HG02885 (cell line): ENCODE results near the gene MAPRE3.
A peak's percentile ranks its signal among the peaks of the same experiment; 100 is the strongest.

ENCODE experiments used
- ATAC-seq: cut with Tn5 transposase; IDR thresholded peaks from one replicate; pipeline ENCODE4 v1.9.1; 2021; ENCODE audit warnings: mild to moderate bottlenecking; ENCODE audit not compliant: unreplicated experiment, poor library complexity

MAPRE3 gene

DNA sequence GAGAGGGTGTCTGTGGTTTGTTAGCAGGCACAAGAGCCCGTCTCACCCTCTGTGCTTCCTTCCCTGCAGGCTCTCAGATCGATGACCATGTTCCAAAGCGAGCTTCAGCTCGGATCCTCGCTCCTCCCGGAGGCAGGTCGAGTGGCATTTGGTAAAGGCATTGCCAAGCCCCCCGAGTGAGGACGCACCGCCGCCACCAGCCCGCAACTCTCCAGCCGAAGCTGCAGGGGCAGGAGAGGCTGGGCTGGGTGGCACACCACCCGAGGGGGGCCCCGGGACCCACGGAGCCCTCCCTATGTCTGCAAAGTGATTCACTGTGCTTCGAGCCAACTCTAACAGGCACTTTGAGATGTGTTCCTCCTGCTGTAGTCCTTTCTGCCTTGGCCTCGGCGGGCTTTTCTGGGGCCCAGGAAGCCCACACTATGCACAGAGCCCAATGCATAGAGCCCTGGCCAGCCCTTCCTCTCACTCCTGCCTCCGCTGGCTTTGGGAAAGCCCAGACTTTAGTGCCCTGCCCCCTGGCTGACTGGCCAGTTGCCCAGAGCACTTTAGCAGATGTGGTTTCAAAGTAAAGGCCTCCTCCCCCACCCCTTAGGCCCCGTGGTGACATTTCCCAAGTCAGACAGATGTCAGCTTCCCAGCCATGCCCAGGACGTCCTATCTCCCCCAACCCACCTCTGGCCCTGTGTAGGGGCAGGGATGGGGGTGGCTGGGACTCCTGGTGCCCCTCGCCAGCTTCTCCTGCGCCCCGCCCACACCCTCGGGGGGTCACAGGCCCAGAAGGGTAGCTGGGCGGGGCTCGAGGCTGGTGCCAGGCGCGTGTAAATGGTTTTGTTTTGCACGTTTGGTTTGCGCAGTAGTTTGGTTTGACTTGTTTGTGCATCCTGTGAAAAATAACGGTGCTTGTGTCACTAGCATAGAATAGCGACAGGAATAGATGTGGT is 23.3 kb upstream of the MAPRE3 start:
- no peak for ATAC-seq

DNA sequence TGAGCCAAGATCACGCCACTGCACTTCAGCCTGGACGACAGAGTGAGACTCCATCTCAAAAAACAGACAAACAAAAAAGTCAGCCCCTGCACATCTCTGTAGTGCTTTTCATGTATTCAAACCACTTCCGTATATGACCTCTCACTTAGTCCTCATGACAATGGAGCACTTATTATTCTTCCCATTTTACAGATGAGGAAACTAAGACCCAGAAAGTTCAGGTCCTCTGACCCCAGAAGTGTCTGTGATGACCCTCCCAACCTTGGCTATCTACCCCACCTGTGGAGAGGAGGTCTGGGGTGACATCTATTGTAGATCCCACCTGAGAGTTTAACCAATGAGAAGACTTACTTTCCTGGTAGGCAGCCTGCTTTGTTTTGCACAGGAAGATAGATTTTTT is 21.6 kb upstream of the MAPRE3 start:
- ATAC-seq = no peak

DNA sequence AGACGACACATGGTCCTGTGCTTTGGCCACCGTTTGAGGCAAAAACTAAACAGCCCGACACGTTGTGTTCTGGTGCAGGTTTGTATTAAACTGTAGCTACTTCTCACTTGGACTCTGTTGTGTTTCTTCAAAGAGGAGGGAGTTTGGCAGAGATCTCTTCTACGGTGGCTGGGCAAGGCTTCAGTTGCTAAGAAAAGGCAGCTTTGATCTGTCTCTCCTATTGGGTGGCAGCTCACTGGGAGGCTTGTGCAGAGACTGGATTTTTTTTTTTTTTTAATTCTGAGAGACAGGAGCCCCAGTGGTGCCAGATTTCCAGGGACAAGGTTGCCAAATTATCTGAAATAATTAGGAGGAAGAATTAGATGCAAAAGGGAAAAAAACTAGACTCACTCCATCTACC is 20.2 kb upstream of the MAPRE3 start:
- ATAC-seq = no peak

DNA sequence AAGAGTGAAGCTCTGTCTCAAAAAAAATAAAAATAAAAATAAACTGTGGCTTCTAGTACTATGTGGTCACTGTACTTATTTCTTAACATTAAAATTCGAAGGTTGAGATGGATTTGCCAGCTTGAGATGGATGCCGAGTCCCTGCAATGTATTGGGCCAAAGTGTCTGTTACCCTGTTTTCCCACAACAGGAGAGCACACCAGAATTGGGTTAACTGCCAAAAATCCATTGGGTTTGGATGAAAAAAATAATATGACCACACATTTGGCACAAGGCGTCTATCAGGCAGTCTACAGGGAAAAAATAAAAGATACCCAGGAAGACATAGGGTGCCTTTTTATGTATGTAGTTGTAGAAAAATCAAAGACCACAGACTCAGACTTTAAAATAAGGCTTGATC is 19.2 kb upstream of the MAPRE3 start:
- ATAC-seq = no peak

DNA sequence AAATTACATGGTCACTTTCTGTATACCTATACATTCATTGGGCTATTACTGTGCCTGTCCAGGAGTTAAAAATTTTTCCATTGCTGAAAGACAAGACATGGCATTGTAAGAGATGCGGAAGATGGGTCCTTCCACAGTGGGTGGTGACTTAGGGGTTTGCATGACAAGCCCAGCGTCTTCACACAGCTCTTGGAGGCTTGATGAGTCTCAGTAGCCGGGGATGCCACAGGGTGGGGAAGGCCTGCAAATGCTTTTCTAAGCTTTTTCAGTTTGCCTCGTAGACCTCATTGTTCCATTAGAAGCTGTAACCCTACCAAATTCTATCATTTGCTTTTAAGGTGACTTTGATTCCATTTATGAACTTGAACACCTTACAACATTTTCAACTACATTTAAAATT is 18.1 kb upstream of the MAPRE3 start:
- ATAC-seq = no peak

DNA sequence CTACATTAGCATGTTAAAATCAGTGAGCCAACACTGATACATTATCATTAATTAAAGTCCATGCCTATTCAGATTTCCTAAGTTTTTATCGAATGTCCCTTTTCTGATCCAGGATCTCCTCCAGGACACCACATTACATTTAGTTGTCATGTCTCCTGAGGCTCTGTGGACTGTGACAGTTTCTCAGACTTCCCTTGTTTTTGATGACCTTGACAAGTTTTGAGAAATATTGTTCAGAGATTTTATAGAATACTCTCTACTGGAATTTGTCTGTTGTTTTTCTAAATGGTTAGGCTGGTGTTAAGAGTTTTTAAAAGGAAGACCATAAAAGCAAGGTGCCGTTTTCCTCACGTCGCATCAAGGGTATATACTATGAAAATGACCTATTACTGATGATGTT is 16.3 kb upstream of the MAPRE3 start:
- ATAC-seq = no peak

DNA sequence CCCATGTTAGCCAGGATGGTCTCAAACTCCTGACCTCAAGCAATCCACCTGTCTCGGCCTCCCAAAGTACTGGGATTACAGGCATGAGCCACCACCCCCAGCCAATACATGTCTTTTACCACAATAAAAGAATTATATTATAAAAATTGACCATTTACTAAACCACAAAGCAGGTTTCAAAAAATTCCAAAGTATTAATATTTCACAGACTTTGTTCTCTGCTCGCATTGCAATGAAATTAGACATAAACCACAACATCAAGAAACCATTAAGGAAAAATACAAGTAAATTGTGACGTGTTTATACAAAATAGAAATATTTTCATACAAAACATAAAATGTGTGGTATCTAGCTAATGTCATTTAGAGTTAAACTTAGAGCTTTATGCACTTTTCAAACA is 13.4 kb upstream of the MAPRE3 start:
- ATAC-seq = no peak

DNA sequence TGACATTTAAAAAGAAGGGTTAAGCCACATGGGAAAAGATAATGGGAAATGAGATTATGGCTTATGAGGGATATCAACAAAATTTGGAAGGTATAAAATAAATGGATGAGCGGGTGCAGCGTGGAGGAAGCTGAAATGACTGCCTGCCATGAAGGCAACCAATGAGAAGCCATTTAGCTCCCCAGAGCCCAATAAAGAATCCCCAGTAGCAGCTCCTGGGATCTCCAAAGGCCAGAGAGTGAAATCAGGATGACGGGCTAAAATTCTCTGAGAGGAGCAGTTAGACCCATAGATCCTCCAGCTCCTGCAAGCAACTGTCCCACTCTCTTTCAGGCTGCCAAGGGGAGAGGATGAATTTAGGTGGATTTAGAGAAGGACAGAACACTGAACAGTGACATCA is 12.9 kb upstream of the MAPRE3 start:
- no peak for ATAC-seq

DNA sequence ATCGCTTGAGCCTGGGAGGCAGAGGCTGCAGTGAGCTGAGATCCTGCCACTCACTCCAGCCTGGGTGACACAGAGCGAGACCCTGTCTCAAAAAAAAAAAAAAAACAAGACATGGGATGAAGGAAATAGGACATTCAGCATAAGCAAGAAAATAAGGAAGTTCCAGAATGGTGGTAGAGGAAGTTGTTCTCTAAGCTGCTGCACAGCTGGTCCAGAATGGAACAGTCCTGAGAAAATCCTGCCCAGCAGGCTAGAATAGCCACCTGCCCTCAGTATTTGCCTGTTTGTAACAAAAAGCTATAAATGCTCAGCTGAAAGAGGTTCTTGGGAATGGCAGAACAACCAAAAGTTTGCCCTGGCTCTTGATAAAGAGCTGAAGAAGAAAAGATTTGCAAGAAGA is 11.1 kb upstream of the MAPRE3 start:
- ATAC-seq = no peak

DNA sequence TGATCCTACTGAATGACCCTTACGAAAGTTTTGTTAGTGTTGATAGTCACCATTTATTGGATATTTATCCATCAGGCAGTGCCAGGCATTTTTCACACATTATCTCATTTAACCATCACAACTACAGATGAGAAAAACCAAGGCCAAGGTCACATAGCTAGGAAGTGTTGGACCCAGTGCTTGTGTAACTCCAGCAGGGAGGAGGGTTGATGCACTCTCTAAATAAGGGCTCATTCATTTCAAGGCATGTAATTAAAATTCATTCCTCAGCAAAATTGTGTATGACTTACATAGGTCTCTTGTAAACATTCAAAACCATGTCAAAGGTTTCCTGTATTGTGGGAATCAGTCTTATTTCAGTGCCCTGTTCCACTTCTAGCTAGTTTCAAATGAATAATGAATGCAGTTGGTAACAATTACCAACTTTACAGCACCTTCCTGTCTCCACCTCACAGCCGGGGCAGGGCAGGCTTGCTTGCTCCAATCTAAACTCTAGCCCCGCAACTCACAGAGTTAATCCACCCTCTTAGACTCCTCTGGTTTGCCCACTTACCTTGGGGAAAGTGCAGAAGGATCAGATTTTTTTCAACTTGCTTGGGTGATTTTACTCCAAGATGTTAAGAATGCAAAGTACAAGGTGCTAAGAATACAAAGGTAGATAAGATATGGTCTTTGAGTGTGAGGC is 5.8 kb upstream of the MAPRE3 start:
- ATAC-seq = no peak

DNA sequence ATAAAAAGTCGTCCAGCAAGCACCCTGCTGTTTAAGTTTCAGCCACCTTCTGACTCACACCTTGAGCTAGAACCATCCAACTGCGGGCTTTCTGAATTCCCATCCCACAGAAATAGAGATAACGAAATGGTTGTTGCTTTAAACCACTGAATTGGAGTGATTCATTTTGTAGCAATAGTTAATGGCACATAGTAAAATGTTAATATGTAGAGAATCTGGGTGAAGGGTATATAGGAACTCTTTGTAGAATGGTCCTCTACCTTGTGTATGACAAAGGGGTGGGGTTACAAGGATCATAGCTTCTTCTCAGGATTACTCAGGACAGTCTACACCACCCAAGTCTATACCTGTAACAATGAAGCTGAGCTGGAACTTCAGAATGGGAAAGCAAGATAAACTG is 2.4 kb upstream of the MAPRE3 start:
- no peak for ATAC-seq

DNA sequence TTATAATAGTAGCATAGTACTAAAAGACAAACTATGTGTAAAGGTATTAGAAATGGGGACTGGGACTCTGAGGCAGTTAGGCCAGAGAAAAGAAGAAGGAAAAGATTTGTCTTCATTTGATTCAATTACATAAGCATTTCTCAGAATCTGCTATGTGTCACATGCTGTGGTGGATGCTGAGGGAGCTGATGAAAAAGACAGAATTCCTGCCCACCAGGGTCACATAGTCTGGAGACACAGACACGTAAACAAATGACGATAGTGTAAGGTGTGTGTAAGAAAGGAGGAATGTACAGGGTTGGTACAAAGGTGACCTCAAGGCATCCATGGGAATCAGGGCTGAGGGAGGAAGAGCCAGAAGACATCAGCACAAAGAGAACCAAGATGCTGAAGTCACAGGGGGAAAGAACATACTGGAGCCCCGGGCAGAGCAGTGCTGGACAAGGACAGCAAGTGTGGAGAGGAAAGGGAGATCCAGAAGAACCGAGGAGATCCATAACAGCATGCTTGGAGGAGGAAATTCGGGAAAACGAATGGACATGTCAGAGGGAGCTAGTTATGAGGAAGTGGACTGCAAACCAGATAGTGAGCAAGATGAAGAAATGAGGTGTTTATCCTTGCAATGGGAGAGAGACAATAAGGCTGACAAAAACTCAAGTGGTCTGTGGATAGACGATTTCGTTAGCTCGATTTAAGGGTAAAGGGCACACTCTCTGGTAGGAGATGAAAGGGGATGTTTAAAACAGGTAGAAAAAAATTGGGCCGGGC is 1.2 kb upstream of the MAPRE3 start:
- no peak for ATAC-seq

DNA sequence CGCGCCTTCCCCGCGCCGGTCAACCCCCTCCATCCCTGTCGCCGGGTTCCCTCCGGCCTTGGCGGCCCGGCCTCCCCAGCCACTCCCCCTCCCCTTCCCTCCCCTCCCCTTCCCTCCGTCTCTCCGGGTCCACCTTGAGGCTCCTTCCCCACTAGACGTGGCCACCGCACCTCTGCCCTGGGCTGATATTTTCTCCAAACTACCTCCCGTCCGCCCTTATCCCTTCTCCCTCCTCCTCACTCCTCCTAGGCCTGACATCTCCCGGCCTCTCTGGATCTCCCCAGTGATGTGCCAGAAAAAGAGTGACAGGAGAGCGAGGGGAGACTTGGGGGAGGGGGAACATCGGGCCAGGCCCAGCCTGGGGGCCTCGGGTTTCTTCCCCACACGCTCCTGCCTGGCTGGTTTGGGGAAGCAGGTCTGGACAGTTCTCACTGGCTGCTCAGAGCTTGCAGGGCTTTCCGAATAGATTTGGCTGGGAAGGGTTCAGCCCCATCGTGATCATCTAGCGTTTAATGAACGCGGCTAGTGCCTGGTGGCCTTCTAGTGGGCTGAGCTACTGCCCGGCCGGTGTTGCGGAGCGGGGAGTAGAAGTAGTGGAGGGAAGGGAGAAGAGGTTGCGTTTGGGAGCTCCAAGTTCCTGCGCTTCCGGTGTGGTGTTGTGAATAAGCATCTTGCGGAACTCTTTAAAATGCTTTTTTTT is 641 bp downstream of the MAPRE3 start:
- peak; percentile 18 for ATAC-seq

DNA sequence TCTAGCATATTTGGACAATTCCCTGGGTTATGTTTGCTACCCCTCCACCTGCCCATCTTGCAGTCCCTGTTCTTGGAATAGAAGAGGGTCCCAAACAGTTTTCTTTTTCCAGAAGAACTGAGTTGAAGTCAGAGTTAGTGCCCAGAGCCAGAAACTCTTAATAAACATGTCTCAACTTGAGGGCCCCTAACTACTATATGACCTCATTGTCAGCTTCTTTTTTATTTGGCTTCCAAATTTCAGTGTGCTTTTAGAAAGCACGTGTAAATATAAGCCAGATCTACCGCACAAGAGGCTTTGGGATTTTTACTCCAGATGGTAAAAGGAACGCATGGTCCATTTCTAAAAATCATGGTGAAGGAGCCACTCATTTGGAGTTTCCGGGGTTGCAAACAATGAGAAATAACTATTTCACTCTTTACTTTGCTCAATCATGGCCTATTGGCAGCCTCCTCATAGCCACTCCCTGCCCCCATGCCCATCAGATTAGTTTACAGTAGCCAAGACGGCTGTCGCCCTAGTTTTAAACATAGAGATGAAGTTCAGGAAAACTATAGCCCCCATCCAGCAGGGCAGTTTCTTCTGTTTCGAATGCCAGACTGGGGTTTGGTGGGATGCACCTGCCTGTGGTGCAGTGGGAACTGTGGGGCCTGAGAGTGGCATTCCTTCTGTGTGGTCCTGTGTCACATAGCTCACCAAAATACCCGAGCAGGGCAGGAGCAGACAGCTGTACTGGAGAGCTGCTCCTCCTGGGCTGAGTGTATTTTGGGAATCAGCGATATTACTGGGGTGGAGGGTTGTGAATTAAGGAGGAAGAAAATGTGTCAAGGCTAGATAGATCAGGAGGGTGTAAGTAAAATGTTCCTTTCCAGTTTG is 1.7 kb downstream of the MAPRE3 start:
- ATAC-seq = no peak

DNA sequence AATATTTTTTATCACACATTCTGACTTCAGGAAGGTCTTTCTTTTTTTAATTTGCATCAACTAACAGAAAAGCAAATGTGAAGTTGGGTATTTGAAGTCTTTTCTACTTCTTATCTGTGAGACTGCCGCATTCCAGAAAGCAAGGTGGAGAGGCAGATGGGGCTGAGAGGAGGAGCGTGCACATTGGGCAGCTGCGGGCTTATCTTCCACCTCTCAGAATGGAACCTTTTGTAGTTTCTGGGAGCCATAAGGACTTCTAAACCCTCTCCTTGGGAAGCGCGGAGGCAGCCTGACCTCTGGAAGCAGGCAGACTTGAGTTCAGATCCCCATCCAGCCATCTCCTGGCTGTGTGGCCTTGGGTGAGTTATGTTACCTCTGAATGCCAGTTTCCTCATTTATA is 3.9 kb downstream of the MAPRE3 start:
- ATAC-seq = no peak

DNA sequence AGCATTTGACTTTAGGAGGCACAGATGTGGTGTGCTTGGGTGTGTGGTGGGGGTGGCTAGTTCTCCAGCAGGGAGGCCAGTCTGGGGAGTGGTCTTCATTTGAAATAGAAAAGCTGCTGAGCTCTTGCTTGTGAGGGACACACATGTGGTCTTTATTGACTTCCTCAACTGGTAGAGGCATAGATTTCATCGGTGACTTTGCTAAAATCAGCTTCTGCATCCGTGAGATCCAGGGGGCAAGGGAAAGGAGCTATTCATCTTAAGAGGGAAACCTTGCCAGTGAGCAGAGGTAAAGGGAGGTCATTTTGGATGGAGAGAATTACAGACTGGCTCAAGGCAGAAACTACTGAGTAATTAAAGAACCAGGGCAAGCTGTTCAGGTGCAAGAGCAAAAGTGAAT is 4.7 kb downstream of the MAPRE3 start:
- ATAC-seq = no peak

DNA sequence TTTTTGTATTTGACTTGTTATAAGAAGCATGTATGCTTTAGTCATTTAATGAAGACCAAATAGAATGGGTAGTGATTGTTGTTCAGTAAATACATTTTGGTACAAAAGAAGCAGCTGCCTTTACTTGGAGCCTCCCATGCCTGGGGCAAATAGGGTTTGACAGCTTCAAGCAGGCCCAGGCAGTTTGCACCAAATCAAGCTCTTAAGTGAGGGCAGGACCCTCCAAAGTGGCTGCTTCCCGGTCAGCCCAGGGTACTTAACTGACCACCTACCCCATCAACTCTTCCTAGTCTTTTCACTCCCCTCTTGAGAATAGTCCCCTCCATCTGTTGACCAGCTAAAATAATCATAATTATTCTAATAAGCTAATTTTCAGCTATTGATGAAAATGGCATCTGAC is 5.2 kb downstream of the MAPRE3 start:
- no peak for ATAC-seq

DNA sequence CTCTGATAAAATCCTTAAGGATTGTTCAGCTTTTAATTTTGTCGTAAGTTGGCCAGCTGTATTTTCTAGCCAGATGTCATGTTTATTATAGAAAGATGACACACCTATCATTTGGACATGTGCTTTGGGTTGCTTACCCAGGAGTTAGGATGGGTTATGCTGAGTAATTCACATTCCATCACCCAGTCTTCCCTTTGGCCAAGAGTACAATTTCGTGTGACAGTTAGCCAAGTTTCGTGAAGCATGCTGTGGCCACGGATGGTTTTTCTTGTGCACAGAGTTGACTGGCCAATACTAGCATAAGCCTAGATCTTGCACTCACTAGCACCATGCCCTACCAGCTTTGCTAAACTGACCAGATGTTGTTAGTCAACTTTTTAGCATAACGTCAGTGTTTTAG is 5.8 kb downstream of the MAPRE3 start:
- ATAC-seq = no peak

DNA sequence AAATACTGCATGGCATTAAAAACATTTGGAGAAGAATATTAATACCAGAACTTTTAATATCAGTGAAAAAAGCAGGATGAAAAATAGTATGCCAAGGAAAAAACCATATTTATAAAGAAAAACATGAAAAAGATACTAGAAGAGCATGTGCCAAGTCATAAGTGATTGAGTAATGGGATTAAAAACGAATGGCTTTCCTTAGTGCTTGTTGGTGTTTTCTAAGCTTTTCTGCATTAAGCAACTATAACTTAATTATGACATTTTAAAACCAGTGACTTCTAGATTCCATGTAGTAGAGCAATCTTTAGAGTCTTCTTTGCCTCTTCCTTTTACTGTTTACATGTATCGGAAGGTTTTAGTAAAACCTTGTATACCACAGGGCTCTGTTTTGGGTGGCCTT is 6.6 kb downstream of the MAPRE3 start:
- ATAC-seq = no peak
